Measurements from ENCODE around the gene SLC2A5.

Gene SLC2A5

DNA sequence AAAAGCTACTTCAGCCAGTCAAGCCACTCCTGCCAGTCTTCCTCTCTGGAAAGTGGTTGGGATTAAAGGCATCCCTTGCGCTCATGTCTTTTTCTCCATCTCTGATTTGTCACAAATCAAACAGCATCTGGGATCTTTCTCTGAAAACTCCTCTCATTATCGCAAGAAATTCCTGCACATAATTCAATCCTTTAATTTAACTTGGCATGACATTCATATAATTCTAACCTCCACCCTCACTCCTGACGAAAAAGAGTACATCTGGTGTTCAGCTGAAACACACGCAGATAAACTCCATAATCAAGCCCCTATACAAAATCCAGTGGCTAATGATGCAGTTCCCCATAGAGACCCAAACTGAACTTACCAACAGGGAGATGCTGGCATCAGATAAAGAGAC, 19.4 kb upstream of the SLC2A5 start:
- DNase-seq: no peak

DNA sequence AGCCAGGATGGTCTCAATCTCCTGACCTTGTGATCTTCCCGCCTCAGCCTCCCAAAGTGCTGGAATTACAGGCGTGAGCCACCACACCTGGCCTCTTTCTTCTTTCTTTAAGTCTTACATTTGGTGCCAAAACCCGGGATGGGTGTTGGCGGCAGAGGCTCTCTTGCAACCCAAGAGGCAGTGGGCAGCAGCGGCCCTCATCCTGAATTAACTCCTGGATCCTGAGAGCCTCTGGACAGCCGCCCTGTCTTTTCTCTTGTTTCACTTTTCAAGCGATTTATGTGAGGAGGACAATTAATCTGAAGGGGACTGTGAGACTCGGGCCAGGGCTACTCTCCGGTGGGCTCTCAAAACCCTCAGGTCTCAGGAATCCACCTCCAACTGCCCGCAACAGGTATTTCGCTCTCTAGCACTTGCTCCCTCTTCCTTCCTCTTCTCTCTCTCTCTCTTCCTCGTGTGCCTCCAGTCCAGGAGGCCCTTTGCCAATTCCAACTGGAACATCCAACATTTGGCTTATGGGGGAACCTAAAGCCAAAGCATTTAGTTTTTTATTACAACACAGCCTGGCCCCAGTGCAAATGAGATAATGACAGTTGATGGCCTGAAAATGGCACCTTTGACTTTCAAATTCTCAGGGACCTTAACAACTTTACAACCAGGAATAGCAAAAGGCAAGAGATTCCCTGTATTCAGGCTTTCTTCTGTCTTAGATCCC, 18.1 kb upstream of the SLC2A5 start:
- no peak for DNase-seq

- no peak for DNase-seq
Measured at GRCh38 chr1:9086796-9087195, 17.4 kb upstream of the SLC2A5 start.

GRCh38 chr1:9086045-9086444, 16.6 kb upstream of the SLC2A5 start:
- no peak for DNase-seq

GRCh38 chr1:9085306-9085940, 16.0 kb upstream of the SLC2A5 start:
- DNase-seq: no peak

GRCh38 chr1:9084906-9085305, 15.5 kb upstream of the SLC2A5 start:
- no peak for DNase-seq

GRCh38 chr1:9081473-9081872, 12.0 kb upstream of the SLC2A5 start:
- DNase-seq: no peak

DNA sequence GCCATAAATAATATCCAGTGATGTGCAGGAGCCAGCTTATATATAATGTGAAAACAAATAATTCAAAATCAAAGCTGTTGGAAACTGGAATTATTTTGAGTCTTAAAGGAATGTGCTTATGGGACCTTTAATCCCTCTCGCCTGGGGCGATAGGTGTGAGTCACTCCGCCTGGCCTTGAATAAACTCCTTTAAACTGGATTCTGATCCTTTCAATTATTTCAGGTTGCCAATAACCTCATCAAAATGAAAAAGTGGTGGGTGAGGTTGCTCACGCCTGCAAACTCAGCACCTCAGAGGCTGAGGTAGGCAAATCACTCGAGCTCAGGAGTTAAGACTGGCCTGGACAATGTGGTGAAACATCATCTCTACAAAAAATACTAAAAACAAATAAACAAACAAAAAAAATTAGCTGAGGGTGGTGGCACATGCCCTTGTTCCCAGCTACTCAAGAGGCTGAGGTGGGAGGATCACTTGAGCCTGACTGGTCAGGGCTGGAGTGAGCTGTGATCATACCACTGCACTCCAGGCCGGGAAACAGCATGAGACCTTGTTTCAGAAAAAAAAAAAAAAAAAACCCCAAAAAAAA, 11.4 kb upstream of the SLC2A5 start:
- DNase-seq: no peak

- no peak for DNase-seq
Measured at GRCh38 chr1:9079988-9080704, 10.7 kb upstream of the SLC2A5 start.

GRCh38 chr1:9078752-9079500, 9.5 kb upstream of the SLC2A5 start:
- DNase-seq: no peak

DNA sequence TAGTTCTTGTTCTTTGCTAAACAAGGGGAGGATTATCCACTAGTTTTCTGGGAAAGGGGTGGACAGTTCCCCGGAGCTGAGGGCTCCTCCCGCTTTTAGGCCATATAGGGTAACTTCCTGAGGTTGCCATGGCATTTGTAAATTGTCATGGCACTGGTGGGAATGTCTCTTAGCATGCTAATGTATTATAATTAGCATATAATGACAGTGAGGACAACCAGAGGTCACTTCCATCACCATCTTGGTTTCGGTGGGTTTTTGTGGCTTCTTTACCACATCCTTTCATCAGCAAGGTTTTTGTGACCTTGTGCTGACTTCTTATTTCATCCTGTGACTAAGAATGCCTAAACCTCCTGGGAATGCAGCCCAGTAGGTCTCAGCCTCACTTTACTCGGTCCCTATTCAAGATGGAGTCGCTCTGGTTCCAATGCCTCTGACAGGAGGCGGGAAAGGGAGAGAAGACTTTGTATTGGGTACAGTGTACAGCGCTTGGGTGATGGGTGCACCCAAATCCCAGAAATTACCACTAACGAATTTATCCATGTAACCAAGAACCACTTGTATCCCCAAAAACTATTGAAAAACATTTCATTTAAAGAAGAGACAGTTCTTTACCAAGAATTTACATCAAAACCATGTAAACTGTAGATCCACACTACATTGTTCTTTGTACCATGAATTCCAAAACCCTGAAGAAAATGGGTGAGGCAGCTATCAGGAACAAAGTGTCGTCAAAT, 8.7 kb upstream of the SLC2A5 start:
- DNase-seq: peak; percentile 15

GRCh38 chr1:9075022-9075421, 5.6 kb upstream of the SLC2A5 start:
- DNase-seq: no peak

DNA sequence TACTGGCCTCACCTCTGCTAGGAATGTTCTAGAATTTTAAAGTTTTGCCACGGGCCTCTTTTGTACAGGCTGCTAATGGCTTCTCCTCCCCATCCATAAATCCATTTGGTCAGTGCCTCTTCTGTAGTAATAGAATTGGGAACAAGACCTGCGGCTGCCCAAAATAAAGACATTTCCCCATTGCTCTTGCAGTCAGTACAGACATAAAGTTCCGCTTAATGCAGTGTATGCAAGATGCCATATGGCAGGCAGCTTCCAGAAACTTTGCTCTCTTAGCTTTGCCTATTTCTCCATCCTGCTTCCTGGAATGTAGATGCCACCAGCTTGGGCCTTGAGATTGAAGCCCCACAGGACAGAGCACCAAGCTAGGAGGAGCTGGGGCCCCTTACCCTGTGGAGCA, 3.7 kb upstream of the SLC2A5 start:
- DNase-seq: no peak

DNA sequence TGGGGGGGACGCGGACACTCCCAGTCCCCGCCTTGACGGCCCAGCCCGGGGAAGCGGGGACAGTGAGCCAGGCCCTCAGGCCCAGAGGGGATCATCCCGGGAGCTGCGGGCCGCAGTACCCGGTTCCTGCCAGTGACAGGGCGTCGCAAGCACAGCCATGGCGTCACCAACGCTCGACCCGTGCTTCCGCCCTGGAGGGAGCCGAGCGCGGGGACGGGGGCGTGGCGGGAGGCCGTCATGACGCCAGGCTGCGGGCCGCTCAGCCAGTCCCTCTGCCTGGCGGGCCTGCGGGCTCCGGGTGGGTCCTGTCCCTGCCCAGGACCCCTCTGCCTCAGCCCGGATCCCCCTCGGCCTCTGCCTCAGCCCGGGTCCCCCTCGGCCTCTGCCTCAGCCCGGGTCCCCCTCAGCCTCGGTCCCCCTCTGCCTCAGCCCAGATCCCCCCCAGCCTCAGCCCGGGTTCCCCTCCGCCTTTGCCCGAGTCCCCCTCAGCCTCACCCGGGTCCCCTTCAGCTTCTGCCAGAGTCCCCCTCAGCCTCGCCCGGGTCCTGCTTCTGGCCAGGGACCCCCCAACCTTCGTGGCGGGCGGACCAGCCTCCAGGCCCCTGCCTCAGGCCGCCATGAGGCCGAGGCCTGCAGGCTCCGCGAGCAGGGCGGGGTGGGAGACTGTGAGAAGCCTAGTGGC, 2.3 kb upstream of the SLC2A5 start:
- DNase-seq: no peak

- no peak for DNase-seq
Measured at GRCh38 chr1:9070486-9070885, 1.1 kb upstream of the SLC2A5 start.

GRCh38 chr1:9068981-9069325, 482 bp downstream of the SLC2A5 start:
- no peak for DNase-seq

DNA sequence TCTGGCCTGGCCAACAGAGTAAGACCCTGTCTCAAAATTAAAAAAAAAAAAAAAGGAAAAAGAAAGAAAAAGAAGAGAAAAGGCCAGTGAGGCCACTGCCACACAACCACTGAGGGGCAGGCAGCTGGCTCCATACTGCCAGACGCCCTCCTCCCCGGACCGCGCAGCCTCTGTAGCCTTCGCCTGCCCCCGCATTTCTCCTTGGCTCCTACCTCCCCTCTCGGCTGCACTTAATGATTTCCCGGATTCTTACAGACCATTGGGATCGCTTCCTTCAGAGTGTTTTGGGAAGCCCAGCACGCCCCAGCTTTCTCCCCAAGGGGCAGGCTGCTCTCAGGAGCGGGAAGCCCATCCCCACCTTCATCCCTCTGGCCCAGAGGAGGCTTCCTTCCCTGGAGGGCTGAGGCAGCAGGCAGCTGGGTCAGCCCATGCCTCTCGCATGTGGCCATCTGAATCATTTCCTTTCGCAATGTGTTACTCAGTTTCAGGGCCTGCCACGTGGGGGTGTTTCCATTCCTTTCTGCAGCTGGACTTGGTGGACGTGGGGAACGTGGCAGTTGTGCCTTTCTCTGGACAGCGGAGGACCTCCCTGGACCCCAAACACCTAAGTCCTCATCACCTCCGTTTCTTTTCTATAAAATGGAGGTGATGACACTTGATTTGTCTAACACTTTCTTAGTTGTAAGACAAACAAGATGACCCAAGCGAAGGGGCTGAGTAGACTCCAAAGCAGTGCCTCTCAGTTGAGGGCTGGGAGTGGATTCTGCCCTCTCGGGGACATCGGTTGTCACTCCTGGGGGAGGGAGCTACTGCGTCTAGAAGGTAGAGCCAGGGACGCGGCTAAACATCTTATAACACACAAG, 2.3 kb downstream of the SLC2A5 start:
- DNase-seq: no peak

- DNase-seq: no peak
Measured at GRCh38 chr1:9065213-9065751, 4.2 kb downstream of the SLC2A5 start.

- no peak for DNase-seq
Measured at GRCh38 chr1:9062846-9063245, 6.6 kb downstream of the SLC2A5 start.

GRCh38 chr1:9062021-9062471, 7.4 kb downstream of the SLC2A5 start:
- no peak for DNase-seq
